ENCODE data around the gene SAP30L.

SAP30L gene

DNA sequence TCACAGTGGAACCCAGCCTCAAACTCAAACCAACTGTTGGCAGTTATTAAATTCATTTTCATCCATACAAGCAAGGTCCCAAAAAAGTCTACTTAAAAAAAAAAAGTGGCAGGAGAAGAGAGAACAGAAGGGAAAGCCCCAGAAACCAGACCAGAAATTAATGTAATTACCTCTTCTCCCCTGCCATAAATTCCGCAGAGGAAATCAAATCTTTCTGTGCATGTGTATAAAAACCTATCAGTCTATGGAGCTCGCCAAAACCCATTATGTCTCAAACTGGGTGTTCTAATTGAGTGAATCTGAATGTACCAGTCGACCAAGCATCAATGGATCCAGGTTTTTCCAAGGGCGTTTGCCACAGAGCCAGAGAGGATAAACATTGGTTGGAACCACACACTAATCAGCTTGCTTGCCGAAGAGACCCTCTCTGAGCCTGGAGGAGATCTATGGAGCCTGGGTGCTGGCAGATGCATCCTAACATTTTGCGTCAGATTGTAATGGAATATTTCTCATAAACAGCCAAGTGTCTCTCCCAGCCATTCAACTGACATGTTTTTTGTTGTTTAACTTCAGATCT is 40.1 kb downstream of the SAP30L start:
- no peak for DNase-seq (ENCODE audit: extremely low read depth, low read depth)
- TF ChIP-seq, protein P1, sequence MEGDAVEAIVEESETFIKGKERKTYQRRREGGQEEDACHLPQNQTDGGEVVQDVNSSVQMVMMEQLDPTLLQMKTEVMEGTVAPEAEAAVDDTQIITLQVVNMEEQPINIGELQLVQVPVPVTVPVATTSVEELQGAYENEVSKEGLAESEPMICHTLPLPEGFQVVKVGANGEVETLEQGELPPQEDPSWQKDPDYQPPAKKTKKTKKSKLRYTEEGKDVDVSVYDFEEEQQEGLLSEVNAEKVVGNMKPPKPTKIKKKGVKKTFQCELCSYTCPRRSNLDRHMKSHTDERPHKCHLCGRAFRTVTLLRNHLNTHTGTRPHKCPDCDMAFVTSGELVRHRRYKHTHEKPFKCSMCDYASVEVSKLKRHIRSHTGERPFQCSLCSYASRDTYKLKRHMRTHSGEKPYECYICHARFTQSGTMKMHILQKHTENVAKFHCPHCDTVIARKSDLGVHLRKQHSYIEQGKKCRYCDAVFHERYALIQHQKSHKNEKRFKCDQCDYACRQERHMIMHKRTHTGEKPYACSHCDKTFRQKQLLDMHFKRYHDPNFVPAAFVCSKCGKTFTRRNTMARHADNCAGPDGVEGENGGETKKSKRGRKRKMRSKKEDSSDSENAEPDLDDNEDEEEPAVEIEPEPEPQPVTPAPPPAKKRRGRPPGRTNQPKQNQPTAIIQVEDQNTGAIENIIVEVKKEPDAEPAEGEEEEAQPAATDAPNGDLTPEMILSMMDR (IDR thresholded peaks at IDR 0.05; ENCODE audit: low read depth, low read length), result no peak

DNA sequence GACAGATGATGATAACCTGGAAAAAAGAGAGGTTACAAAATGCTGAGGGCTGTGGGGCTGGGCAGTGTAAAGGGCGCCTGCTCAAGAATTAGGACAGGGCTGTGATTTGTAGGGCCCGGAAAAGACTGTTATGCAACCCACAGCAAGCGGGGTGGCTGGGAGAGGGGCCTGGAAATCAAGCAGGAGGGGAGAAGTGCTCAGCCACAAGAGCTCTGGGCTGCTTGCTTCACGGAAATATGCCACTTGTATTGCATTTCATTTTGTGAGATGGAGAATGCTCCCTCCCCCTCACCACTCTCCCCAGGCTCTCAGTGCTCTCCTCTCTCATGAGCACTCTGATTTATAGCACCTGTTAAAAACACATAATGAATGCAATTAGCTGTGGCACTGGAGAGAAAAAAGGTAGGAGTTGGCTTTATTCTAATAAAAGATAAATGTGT is 40.6 kb downstream of the SAP30L start:
- DNase-seq (ENCODE audit: extremely low read depth, low read depth), result no peak
- TF ChIP-seq, protein P1 (IDR thresholded peaks at IDR 0.05; ENCODE audit: low read depth, low read length), result no peak

DNA sequence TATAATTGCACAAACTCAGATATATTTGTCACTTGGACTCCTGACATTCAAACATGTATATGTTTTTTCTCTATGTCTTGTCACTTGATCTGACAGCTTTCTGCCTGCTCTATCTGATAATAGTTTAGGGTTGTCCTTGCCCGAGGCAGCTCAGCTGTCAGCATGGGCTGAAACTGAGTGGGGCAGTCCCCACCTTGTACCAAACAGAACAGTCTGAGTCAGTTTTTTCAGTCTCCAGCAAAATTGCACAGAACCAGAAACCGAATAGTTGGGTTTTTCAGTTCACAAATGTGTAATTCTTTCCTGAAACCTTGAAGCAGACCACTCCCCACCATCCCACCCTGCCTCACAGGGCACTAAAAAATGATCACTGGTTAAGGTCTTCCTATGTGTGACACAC is 41.7 kb downstream of the SAP30L start:
- TF ChIP-seq, protein P1 (IDR thresholded peaks at IDR 0.05; ENCODE audit: low read depth, low read length), result no peak
- DNase-seq (ENCODE audit: extremely low read depth, low read depth), result no peak

DNA sequence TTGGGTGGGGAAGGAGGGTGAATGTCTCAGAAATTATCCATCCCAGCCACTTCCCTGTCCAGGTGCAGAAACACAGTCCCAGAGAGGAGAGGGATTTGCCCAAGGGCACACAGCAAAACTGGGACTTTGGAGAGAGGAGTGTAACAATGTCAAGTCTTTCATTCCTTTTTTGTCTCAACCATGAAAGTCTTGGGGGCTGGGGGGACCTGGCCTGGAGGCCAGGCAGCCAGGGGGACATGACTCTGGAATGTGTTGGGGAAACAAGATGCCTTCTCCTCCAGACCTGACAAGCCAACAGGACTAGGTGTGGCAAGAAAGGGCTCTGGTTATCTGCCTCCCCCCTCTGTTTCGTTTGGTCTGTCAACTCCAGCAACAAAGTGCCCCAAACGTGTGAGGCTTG is 46.1 kb downstream of the SAP30L start:
- TF ChIP-seq, protein P1 (IDR thresholded peaks at IDR 0.05; ENCODE audit: low read depth, low read length), result no peak
- no peak for DNase-seq (ENCODE audit: extremely low read depth, low read depth)

DNA sequence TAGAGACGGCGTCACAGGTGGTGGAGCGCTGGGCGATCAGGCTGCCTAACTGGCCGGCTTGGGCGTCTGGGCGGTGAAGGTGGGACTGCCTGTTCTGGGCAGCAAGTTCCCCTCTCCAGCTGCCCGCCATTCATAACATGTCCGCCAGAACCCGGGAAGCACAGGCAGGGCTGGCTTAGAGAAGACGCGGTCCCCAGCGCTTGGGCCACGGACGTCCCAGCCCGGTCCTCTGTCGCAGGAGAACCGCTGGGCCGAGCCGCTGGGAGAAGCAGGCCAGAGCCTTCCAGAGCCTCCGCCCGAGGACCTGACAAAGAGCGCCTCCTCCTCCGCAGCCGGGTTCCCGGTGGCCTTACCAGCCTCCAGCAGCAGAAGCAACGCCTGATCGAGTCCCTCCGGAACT is 47.5 kb downstream of the SAP30L start:
- TF ChIP-seq, protein P1 (IDR thresholded peaks at IDR 0.05; ENCODE audit: low read depth, low read length), result no peak
- no peak for DNase-seq (ENCODE audit: extremely low read depth, low read depth)

DNA sequence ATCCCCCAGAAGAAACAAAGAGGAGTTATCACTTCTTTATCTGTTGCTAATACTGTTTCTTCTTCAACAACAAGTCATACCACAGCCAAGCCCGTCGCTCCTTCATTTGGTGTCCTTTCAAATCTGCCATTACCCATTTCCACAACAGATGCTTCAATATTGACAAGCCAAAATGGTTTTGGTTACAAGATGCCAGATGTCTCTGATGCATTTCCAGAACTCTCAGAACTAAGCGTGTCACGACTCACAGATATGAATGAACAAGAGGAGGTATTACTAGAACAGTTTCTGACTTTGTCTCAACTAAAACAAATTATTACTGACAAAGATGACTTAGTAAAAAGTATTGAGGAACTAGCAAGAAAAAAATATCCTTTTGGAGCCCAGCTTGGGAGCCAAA is 48.2 kb downstream of the SAP30L start:
- no peak for DNase-seq (ENCODE audit: extremely low read depth, low read depth)
- TF ChIP-seq, protein P1 (IDR thresholded peaks at IDR 0.05; ENCODE audit: low read depth, low read length), result no peak

DNA sequence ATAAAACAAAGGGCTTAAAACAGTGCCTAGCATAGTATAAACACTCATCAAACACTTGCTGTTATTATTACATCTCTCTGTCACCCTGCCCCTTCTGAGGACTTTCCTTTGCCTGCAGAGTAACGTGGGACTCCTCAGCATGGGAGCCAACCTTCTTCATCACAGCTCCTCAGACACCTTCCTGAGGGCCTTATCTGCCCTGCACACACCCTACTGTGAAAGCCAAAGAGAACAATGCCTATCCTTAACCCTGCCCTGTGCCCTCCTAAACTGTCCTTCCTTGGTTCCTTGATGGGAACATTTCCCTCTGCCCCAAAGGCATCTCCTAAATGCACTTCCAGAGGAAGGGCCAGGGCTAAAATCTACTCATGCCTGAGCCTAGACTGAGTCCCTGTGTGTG is 52.8 kb downstream of the SAP30L start:
- TF ChIP-seq, protein P1 (IDR thresholded peaks at IDR 0.05; ENCODE audit: low read depth, low read length), result no peak

More for the DNA sequence above, 52.8 kb downstream of the SAP30L start:
- no peak for DNase-seq (ENCODE audit: extremely low read depth, low read depth)
